ENCODE results near the gene DYTN.

Gene DYTN

DNA sequence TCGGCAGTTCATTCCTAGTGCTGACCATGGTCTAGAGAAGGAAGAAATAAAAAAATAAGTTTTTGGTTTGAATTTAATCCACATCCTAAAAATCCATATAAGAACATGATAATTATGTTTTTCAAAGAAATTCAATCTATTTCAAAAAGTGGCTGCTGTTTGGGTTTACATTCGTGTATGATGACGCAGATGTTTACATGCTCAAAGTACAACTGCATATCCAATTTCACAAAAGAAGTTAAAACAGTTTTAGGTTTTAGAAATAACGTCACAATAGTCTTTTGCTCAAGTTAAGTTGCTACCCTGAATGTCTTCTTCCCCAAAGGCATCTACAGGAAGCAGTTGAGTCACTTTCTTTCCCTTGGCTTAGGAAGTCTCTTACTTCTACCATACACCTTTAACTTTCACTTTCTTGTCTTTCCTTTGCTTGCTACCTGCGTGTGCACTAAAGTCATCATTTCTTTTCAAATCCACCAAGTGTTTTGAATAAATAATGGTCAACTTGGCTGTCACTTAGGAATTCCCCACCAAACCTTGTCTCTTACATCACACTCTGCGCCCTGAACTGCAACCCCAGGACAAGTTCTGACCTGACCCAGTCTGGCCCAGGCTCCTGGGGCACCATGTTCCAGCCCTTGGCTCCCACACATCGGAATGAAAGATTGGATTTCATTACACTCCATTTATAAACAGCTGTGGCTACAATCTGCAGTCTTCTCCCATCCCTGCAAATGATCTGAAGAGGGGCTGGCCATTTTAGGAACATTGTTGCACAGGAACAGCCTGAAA is 47.5 kb downstream of the DYTN start:
- no peaks in the 10 kb centered on the region for H3K4me1 Mint-ChIP-seq (ENCODE audit: low read depth)
- no peaks in the 10 kb centered on the region for H3K9me3 Mint-ChIP-seq
- no peak overlapping the region for H3K27ac Mint-ChIP-seq
- peaks cover 14% of the 10 kb centered on the region for H3K27me3 Mint-ChIP-seq
- no peaks in the 10 kb centered on the region for H3K36me3 Mint-ChIP-seq (ENCODE audit: low read depth)
- H3K4me3 Mint-ChIP-seq, result no peak overlapping the region
- DNase-seq, result no peak

DNA sequence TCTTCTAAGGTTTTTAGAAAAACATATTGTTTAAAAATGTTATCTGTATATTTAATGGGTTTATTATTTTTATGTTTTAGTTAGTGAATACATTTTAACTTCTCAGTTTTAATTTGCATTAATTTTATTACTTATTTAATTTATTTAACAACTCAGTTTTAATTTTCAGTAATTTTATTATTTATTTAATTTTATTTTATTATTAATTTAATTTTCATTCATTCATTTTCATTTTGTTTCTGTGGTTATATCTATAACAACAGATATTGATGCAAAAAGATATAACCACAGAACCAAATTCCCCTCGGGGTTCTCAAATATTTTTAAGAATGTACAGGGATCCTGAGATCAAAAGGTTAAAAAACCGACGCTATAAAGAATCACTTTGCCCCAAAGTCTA is 52.9 kb downstream of the DYTN start:
- Mint-ChIP-seq H3K4me1 (ENCODE audit: low read depth) (no peaks in the 10 kb centered on the region), H3K4me3 (no peak overlapping the region), H3K9me3 (no peaks in the 10 kb centered on the region), H3K27me3 (peaks cover 23% of the 10 kb centered on the region), H3K27ac (no peak overlapping the region), H3K36me3 (ENCODE audit: low read depth) (no peaks in the 10 kb centered on the region)
- no peak for DNase-seq

DNA sequence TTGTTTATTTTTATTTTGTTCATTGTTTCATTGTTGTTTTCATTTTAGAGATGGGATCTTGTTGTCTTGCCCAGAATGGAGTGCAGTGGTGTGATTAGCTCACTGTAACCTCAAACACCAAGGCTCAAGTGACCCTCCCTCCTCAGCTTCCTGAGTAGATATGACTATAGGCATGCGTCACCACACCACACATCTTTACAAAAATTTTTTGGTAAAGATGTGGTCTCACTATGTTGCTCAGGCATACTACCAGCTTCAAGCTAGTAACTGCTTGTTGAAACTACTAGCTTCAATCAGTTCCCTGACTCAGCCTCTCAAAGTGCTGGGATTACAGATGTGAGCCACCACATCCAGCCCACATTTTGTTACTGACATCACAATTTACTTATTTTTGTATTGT is 61.1 kb downstream of the DYTN start:
- DNase-seq, result no peak
- Mint-ChIP-seq H3K9me3 (peaks cover 12% of the 10 kb centered on the region), H3K4me1 (ENCODE audit: low read depth) (no peaks in the 10 kb centered on the region), H3K27ac (no peak overlapping the region), H3K27me3 (peaks cover 10% of the 10 kb centered on the region), H3K36me3 (ENCODE audit: low read depth) (no peaks in the 10 kb centered on the region), H3K4me3 (no peak overlapping the region)

DNA sequence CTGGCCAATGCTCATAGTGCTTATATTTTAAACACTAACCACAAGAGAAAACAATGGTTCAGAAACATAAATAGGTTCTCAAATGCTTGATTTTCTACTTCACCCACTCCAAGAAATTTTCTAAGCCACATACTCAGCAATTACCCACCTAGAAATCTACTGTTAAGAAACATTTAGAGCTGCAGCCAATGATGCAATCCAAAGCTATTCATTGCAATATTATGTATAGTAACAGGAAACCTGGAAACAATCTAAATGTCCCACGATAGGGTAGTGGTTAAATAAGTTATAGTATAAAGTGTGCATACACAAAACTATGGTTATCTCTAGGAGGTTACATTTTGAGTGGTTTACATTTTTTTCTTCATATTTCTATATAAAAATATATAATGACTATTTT is 70.2 kb downstream of the DYTN start:
- H3K4me1 Mint-ChIP-seq (ENCODE audit: low read depth), result no peaks in the 10 kb centered on the region
- DNase-seq, result no peak
- peaks cover 17% of the 10 kb centered on the region for H3K27me3 Mint-ChIP-seq
- H3K9me3 Mint-ChIP-seq, result no peaks in the 10 kb centered on the region
- no peak overlapping the region for H3K4me3 Mint-ChIP-seq
- H3K36me3 Mint-ChIP-seq (ENCODE audit: low read depth), result no peaks in the 10 kb centered on the region
- no peak overlapping the region for H3K27ac Mint-ChIP-seq

DNA sequence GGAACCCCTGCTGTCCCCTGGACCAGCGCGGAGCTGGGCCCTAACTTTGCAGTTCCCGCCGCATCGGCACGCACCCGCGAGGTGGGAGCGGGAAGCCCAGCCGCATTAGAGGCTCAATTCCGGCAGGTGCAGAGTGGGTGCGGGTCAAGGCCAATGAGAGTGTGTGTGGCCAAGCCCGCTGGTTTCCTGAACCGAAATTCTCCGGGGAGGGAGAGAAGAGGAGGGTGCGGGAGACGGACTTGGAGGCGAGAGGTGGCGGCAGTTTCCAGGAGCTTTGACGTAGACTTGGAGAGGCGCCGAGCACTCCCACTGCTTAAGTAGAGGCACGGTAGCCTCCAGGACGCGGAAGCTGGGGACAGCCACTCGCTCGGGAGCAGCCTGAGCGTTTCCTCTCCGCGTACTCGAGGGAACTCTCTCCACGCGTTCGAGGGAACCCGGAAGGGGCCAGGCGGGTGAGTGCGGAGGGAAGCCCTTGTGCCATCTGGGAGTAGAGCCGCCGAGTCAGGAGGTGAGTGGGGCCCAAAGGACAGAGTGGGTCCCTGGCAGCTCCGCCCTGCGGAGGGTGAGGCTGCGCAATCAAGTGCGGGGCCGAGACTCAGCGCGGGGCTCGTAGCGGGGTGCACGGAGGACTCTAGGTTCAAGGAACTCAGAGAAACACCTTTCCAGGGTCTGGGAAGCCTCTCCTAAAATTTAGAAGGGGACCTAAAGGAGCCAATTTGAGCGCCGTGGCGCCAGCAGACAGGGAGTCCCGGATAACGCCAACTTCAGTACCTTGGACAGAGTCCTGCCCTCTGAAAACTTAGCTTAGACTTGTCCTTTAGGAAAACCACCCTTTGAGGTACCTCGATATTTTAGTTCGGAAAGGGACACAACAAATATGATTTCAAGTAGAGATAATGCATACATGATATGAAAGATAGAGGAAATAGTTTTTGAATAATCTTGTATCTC is 75.8 kb downstream of the DYTN start, which contains the start of gene FAM237A:
Gene FAM237A, plus strand, starts transcription at position 413 of the 951 bp plus-strand sequence. CDS start 1,750 bp downstream, outside the sequence.
- Mint-ChIP-seq H3K27me3 (peaks cover 17% of the 10 kb centered on the region), H3K4me3 (no peak within 1 kb of the TSS), H3K4me1 (ENCODE audit: low read depth) (no peaks in the 10 kb centered on the region), H3K36me3 (ENCODE audit: low read depth) (no peaks in the 10 kb centered on the region), H3K27ac (no peak within 1 kb of the TSS), H3K9me3 (no peaks in the 10 kb centered on the region)
- DNase-seq, result peak; percentile 23

DNA sequence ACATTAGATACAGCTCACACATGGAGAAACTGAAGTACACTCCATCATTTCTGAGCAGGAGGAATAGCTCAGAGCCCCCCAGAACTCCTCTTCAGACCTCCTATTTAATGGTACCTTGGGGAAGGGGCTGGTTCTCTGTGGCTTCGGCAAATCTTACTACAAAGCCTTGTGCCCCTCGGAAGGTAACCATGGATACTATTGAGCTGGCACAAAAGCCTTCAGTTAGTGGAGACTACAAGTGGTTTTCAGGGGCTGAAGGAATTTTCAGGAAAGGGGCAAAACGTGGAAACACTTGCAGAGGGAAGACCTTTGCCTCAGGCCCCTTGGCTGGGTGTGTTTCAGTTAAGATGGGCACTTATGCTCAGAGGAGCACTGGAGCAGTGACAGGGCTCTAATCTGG is 77.0 kb downstream of the DYTN start:
- H3K27me3 Mint-ChIP-seq, result peaks cover 15% of the 10 kb centered on the region
- no peak for DNase-seq

DNA sequence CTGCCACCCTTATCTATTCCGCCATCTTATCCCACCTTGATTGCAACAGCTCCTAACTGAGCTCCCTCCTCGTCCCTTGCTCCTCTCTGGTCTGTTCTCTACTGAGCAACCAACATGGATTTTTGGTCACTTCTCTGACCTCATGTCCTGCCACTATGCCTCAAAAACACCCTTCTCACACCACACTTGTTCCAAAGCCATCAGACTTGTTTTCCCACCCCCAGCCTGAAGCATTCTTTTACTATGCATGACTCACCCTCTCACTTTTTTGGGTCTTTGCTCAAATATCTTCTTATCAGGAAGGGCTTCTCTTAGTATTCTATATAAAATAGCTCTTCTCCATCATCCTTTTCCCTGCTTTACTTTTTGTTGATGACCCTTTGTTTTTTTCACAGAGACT is 78.6 kb downstream of the DYTN start:
- Mint-ChIP-seq H3K9me3 (no peaks in the 10 kb centered on the region), H3K27ac (no peak overlapping the region), H3K27me3 (peaks cover 21% of the 10 kb centered on the region), H3K36me3 (ENCODE audit: low read depth) (no peaks in the 10 kb centered on the region), H3K4me3 (no peak overlapping the region), H3K4me1 (ENCODE audit: low read depth) (no peaks in the 10 kb centered on the region)
- DNase-seq, result no peak

More for the DNA sequence above, 77.0 kb downstream of the DYTN start:
- Mint-ChIP-seq H3K36me3 (ENCODE audit: low read depth) (no peaks in the 10 kb centered on the region), H3K4me3 (no peak overlapping the region), H3K9me3 (no peaks in the 10 kb centered on the region), H3K4me1 (ENCODE audit: low read depth) (no peaks in the 10 kb centered on the region), H3K27ac (no peak overlapping the region)

DNA sequence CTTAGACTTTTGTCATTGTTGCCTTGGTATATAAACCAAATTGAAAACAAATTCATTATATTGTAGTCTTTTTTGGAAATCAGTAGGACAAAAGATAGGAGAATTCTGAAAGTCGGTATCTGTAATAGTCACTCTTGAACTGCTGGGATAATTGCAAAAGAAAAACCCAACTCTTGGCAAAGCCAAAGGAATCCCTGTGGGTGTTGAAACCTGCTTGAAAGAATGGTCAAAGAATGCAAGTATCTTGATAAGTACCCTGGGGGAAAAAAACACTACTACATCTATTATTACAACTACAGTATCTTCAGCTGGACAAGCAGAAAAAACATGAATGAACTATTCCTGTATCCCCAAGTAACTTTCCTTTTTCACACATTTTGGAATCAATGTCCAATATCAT is 83.2 kb downstream of the DYTN start:
- Mint-ChIP-seq H3K4me1 (ENCODE audit: low read depth) (no peaks in the 10 kb centered on the region), H3K27me3 (peaks cover 12% of the 10 kb centered on the region), H3K9me3 (no peaks in the 10 kb centered on the region), H3K4me3 (no peak overlapping the region), H3K27ac (no peak overlapping the region), H3K36me3 (ENCODE audit: low read depth) (no peaks in the 10 kb centered on the region)
- no peak for DNase-seq

DNA sequence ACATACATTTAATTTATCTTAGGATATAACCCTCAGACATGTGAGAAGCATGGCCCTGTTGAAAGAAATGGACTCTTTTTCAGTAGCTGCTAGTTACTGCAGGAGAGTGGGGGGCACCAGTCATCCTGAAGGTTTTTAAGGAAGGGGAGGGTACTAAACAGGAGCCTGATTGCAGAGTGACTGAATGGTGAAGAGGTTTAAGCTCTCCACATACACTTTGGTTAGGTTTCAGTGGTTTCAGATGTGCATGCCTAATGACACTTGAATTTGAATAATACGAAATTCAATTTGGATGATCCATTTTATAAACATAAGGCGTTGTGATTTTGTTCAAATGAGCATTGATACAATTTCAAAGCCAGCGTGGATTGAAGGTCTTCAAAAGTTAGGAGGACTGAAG is 86.9 kb downstream of the DYTN start:
- Mint-ChIP-seq H3K27me3 (peaks cover 27% of the 10 kb centered on the region), H3K4me3 (no peak overlapping the region), H3K9me3 (no peaks in the 10 kb centered on the region), H3K36me3 (ENCODE audit: low read depth) (no peaks in the 10 kb centered on the region), H3K4me1 (ENCODE audit: low read depth) (no peaks in the 10 kb centered on the region), H3K27ac (no peak overlapping the region)
- no peak for DNase-seq

DNA sequence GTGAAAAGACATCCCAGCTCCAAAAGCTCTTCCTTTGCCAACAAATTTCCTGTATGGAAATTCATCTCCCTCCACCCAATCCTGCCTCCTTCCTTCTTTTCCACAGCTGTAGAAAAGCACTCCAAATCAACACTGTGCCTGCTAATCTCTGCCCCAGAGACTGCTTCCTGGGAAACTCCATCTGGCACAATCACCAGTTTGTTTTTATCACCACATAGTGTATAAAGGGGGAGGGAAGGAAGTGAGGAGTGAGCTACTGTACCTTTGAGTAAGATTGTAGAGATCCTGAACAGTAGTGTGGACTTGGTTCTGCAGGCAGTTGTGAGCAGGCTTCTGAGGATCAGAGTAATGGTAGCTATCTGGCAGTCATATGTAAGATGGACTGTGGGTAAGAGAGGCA is 90.6 kb downstream of the DYTN start:
- H3K27me3 Mint-ChIP-seq, result peaks cover 16% of the 10 kb centered on the region
- H3K9me3 Mint-ChIP-seq, result no peaks in the 10 kb centered on the region
- H3K36me3 Mint-ChIP-seq (ENCODE audit: low read depth), result no peaks in the 10 kb centered on the region
- no peaks in the 10 kb centered on the region for H3K4me1 Mint-ChIP-seq (ENCODE audit: low read depth)
- no peak for DNase-seq
- no peak overlapping the region for H3K4me3 Mint-ChIP-seq
- no peak overlapping the region for H3K27ac Mint-ChIP-seq

DNA sequence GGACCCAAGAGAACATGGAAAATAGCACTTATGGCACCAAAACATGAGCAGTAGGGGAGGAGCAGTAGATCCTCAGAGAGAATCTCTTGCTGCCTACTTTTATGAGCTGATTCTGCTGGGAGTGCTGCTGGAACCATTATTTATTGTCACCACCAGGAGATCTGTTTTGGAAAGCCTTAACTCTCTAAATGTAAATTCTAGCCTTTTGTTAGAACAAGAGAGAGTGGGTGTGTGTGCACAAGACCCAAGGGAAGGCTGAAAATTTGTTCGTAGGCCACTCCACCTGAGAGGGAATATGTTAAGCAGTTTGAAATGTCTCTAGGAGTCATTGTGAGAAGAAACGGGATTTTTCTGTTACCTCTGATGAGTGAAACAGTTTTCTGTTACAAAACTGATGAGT is 92.1 kb downstream of the DYTN start:
- DNase-seq, result no peak
- no peak overlapping the region for H3K27ac Mint-ChIP-seq
- no peaks in the 10 kb centered on the region for H3K9me3 Mint-ChIP-seq
- H3K27me3 Mint-ChIP-seq, result peaks cover 16% of the 10 kb centered on the region
- no peaks in the 10 kb centered on the region for H3K36me3 Mint-ChIP-seq (ENCODE audit: low read depth)
- no peak overlapping the region for H3K4me3 Mint-ChIP-seq
- H3K4me1 Mint-ChIP-seq (ENCODE audit: low read depth), result no peaks in the 10 kb centered on the region

DNA sequence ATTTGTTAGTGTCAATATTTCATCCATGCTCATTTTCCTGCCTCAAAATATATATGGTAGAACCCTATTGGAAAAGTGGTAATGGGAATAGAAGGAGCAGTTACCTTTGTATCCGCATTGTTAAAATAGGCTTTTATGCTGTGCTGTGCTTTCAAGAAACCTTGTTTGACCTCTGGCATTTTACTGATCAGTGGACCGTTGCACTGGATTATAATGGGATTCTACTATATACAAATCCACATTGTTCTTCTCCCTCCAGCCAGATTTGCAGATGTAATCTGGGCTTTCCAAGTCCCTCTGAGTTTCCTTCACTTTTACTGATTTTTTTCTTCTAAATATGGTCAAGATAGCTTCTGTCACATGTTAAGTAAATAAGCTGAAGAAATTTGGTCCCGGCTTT is 99.2 kb downstream of the DYTN start:
- no peaks in the 10 kb centered on the region for H3K27me3 Mint-ChIP-seq

DNA sequence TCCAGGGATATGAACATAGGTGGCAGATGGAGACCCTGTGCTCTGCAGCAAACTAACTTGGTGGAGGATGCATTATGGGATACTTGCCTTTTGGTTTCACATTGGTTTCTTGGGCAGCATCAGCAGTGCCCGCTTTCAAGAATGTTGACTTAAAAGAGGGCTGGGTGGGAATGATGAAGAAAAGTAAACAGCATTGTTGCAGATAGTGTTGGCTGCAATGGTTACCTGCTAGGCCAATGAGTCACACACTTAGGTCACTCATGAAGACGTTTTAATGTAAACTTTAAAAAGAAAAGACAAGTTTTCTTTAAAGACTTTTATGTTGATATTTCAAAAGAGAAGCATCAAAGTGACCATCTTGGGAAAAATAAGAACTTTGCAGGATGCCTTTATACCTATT is 102.0 kb downstream of the DYTN start:
- H3K4me3 Mint-ChIP-seq, result no peak overlapping the region
- H3K27me3 Mint-ChIP-seq, result no peaks in the 10 kb centered on the region
- no peaks in the 10 kb centered on the region for H3K9me3 Mint-ChIP-seq

More for the DNA sequence above, 99.2 kb downstream of the DYTN start:
- no peak for DNase-seq
- H3K4me3 Mint-ChIP-seq, result no peak overlapping the region
- H3K27ac Mint-ChIP-seq, result no peak overlapping the region
- no peaks in the 10 kb centered on the region for H3K4me1 Mint-ChIP-seq (ENCODE audit: low read depth)
- H3K36me3 Mint-ChIP-seq (ENCODE audit: low read depth), result no peaks in the 10 kb centered on the region
- no peaks in the 10 kb centered on the region for H3K9me3 Mint-ChIP-seq

DNA sequence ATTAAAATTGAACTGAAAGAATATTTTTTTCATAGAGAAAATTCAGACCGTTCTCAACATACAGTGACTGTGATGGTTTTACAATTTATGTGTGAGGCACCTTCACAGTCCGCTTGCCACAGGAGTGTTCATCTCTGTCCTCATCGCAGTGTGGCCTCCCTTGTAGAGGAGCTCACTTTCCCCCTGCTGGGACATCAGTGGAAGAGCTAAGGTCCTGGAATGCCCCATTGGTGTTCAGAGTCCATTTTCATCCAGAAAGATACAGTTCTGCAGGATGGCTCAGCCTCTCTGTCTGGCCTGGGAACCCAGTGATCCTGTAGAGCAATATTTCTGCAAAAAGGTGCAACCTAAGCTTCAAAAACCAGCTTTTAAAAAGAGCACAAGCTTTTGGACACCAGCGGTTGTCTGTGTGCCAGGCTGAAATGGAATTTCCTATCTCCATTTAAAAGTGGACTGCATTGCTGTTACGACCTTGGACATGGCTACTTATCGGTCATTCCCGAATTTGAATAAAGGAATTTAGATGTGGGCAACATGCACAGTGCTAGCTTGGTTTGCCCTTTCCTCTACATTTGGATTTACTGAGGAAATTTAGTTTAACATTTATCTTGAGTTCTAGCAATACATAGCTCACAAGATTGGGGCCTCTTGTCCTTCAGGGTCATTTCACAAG is 102.6 kb downstream of the DYTN start:
- no peak for DNase-seq
- H3K4me1 Mint-ChIP-seq (ENCODE audit: low read depth), result no peaks in the 10 kb centered on the region
- H3K27ac Mint-ChIP-seq, result no peak overlapping the region
- H3K9me3 Mint-ChIP-seq, result no peaks in the 10 kb centered on the region
- no peak overlapping the region for H3K4me3 Mint-ChIP-seq
- H3K36me3 Mint-ChIP-seq (ENCODE audit: low read depth), result no peaks in the 10 kb centered on the region
- H3K27me3 Mint-ChIP-seq, result no peaks in the 10 kb centered on the region

More for the DNA sequence above, 102.0 kb downstream of the DYTN start:
- Mint-ChIP-seq H3K27ac (no peak overlapping the region), H3K36me3 (ENCODE audit: low read depth) (no peaks in the 10 kb centered on the region), H3K4me1 (ENCODE audit: low read depth) (no peaks in the 10 kb centered on the region)
- DNase-seq, result no peak
